Endometrial microvascular endothelial cells (primary cell): ENCODE results near the gene GSTM5. TPM values are rescaled to one million over a fixed set of nuclear protein-coding genes. Genes with fewer than 3 reads are reported as not detected.
"Not testable (repeated sequence)": the region's sequence is repeated elsewhere in the genome, so short reads cannot be mapped to it uniquely, and the experiment has no call there.

Experiments used
- in situ Hi-C: cut with HindIII; loops from 2 replicates; pipeline ENCODE4 v1.10.0; 2017; ENCODE audit warnings: low sequenced_read_pairs, low pct_unique_long_range_greater_than_20kb; ENCODE audit errors: inconsistent ontology term
- total RNA-seq: library from RNA; depleted of rRNA; stranded (reverse); fragments of >200 nt; gene quantifications from one replicate; pipeline ENCODE4 v1.2.3, GENCODE V29; 2015; ENCODE audit errors: inconsistent ontology term

Gene GSTM5
- not detected for total RNA-seq

- in situ Hi-C loops, result not testable (repeated sequence)
These were observed at the start of gene GSTM5 for GRCh38 chr1:109711593-109712320. GSTM5 (plus strand) TSS chr1:109712251; CDS start chr1:109712313, 62 bp downstream.

DNA sequence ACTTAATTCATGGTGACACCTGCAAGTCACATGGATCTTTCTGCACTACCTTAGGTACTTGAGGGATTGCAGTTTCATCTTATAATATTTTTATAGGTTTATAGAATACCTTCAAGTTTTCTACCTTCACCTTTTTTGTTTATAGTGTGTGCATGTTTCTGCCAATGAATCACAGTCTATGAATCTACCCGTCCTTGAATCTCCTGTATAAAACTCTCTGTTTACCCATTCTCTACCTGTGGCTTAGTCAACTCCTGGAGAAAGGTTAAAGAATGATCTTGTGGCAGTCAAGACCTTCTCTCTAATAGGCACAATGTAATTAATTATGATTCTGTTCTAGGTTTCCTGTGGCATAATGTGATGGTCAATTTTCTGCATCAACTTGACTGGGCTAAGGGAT lies 47.4 kb upstream of the GSTM5 start:
- in situ Hi-C loops, result no loop called here

GRCh38 chr1:109667452-109668122 lies 44.5 kb upstream of the GSTM5 start, which contains the start of gene GSTM2:
GSTM2 (plus strand) TSS chr1:109668057; CDS start chr1:109668116, 59 bp downstream.
- in situ Hi-C loops, result no loop called here

- in situ Hi-C loops, result no loop called here
These were observed 43.8 kb upstream of the GSTM5 start for GRCh38 chr1:109668123-109668775.

DNA sequence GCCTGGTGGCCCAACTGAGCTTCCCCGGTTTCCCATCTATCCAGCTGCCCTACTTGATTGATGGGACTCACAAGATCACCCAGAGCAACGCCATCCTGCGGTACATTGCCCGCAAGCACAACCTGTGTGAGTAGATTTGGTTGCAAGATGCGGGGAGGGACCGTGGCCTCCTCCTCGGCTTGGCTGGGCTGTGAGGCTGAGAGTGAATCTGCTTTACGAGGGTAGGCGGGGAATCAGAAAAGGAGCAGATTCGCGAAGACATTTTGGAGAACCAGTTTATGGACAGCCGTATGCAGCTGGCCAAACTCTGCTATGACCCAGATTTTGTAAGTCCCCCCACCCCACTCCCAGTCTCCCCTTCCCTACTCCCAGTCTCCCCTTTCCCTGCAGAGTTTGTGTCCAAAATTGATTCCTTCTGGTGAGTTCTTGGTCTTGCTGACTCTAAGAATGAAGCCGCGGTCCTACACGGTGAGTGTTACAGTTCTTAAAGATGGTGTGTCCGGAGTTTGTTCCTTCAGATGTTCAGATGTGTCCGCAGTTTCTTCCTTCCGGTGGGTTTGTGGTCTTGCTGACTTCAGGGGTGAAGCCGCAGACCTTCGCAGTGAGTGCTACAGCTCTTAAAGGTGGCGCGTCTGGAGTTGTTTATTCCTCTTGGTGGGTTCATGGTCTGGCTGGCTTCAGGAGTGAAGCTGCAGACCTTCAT lies 42.7 kb upstream of the GSTM5 start:
- in situ Hi-C loops, result no loop called here

- in situ Hi-C loops, result not testable (repeated sequence)
These were observed 42.1 kb upstream of the GSTM5 start for GRCh38 chr1:109669949-109670302.

DNA sequence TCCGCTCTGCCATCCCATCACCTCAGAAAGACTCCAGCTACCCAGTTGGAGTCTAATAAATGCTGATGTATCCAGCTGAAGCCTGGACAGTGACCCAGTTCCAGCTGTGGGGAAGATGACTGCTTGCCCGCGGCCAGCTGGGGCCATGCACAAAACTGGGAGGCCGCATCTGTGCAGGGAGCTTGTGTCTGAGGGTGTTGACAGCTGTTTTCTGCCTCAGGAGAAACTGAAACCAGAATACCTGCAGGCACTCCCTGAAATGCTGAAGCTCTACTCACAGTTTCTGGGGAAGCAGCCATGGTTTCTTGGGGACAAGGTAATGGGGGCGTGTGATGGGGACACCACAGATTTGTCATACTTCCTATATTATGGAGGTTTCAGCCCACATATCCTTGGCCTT lies 41.0 kb upstream of the GSTM5 start:
- in situ Hi-C loops, result no loop called here

- in situ Hi-C loops, result not testable (repeated sequence)
These were observed 38.2 kb upstream of the GSTM5 start for GRCh38 chr1:109673861-109674260.

- in situ Hi-C loops, result not testable (repeated sequence)
These were observed 35.2 kb upstream of the GSTM5 start for GRCh38 chr1:109676683-109677381.

DNA sequence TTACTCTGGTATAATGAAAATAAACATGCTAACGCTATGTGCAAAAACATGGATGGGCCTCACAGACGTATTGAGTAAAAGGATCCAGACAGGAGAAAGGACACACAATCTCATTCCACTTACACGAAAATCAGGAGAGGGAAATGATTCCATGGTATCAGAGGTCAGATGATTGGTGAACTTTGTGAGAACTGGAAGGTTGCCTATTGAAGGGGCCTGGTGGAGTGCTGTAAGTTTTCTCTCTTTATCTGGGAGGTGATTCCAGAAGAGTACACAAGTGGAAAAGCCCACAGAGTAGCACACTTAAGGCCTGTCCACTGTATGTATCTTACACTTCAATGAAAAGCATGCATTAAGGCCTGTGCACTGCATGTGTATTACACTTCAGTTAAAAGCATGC lies 34.6 kb upstream of the GSTM5 start:
- in situ Hi-C loops, result no loop called here

DNA sequence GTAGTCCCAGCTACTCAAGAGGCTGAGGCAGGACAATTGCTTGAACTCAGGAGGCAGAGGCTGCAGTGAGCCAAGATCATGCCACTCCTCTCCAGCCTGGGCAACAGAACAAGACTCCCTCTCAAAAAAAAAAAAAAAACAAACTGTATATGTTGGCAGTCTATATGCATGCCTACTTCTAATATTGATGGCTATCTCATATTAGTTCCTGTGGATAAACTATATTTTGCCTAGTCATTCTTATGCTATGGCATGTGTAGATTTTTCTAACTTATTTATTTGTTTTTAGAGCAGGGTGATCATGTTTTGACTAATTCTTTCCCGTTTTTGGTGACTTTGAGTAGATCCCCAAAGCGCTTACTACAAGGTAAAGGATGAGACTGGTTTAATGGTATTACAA lies 33.4 kb upstream of the GSTM5 start:
- in situ Hi-C loops, result not testable (repeated sequence)

GRCh38 chr1:109684777-109685176 lies 27.3 kb upstream of the GSTM5 start:
- in situ Hi-C loops, result not testable (repeated sequence)

- in situ Hi-C loops, result not testable (repeated sequence)
These were observed 26.7 kb upstream of the GSTM5 start for GRCh38 chr1:109685399-109685798.

DNA sequence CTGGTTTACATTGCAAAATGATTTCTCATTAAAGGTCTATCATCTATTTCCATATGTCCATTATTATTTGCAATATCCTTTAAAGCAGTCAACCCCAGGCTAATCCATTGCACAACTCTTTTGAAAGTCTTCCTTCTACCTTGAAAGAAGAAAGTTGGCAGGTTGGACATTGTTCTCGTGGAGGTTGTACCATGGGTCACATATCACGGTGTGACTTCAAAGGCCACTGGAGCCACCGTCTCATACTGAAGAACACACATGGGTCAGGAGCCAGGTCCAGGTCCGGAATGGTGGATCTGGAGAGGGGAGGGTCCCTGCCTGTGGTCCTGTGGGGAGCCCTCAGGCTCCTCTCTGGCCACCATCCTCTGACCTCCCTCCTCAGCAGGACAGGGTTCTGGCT lies 26.2 kb upstream of the GSTM5 start:
- in situ Hi-C loops, result not testable (repeated sequence)

DNA sequence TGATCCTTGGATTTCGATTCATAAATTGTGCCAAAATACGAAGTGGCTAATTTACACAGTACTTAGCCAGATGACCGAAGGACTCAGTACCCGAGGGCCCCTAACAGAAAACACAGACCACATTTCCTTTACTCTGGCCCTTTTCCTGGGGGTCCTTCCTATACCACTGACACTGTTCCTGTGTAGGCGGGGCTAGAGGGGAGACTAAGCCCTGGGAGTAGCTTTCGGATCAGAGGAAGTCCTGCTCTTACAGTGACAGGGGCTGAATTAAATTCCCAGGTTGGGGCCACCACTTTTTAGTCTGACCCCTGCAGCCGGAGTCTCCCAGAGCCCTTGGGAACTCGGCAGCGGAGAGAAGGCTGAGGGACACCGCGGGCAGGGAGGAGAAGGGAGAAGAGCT lies 24.9 kb upstream of the GSTM5 start:
- in situ Hi-C loops, result not testable (repeated sequence)

DNA sequence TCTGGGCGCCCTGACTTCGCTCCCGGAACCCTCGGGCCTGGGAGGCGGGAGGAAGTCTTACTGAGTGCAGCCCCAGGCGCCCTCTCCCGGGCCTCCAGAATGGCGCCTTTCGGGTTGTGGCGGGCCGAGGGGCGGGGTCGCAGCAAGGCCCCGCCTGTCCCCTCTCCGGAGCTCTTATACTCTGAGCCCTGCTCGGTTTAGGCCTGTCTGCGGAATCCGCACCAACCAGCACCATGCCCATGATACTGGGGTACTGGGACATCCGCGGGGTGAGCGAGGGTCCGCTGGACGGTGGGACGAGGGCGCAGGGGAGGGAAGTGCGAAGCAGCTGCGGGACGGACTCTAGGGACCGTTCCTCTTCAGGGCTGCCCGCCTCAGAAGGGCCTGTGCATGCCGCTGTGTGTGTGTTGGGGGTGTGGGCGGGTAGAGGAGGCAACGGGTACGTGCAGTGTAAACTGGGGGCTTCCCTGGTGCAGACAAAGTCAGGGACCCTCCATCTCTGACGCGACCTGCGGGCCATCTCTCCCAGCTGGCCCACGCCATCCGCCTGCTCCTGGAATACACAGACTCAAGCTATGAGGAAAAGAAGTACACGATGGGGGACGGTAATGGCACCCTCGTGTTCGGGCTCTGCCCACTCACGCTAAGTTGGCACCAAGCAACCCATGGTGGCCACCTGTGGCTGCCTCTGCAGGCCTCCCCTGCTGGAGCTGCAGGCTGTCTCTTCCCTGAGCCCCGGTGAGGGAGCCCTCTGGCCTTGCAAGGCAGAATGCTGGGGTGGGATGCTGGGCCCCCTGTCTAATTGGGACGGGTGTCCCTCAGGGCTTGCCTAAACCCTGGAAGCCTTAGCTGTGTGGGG lies 24.2 kb upstream of the GSTM5 start, which contains the start of gene GSTM1:
Gene GSTM1 (plus strand): TSS at position 177 of the 859 bp plus-strand sequence. CDS start 57 bp downstream, at position 234.
- in situ Hi-C loops, result no loop called here

DNA sequence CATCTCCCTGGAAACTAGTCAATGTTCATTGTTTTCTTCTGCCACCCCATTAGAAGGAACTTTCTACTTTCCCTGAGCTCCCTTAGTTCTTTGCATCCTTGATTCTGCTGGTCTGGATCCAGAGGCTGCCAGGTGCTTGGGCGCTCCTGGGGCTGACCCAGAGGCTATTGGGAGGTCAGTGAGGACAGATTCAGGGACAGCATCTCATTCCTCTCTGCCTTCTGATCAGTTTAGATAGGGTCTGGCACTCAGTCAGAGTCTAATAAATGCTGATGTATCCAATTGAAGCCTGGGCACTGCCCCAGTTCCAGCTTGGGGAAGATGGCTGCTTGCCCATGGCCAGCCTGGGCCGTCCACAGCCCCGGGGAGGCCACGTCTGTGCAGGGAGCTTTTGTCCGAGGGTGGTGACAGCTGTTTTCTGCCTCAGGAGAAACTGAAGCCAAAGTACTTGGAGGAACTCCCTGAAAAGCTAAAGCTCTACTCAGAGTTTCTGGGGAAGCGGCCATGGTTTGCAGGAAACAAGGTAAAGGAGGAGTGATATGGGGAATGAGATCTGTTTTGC lies 22.1 kb upstream of the GSTM5 start:
- in situ Hi-C loops, result no loop called here
